Measurements from ENCODE around the gene SAA1. TPM values are rescaled to one million over a fixed set of nuclear protein-coding genes. Genes with fewer than 3 reads are reported as not detected.

SAA1 gene
- total RNA-seq, 1 donor from 2014 or later = 60.4 TPM

- intact Hi-C loops (cut with DNase I) = no loop called here
- Histone ChIP-seq H3K36me3 (peaks cover 0 to 28% of the 10 kb centered on the region in 2 donors), H3K4me3 (no peak overlapping the region), H3K9me3 (no peaks in the 10 kb centered on the region), H3K27me3 (no peaks in the 10 kb centered on the region), H3K4me1 (peaks cover 11% of the 10 kb centered on the region), H3K27ac (peak overlapping the region; percentile 3)
- TF ChIP-seq POLR2A (IDR thresholded peaks at IDR 0.05) (no peak), POLR2AphosphoS5 (IDR thresholded peaks at IDR 0.05; ENCODE audit: insufficient read depth in 1 of 2, low read depth in 1 of 2) (no peak), CTCF (IDR thresholded peaks at IDR 0.05) (no peak)
- no peak for DNase-seq (ENCODE audit: extremely low spot score in 2 of 2)
Measured at GRCh38 chr11:18312663-18313420, 46.8 kb downstream of the SAA1 start.

GRCh38 chr11:18313965-18314763 lies 48.1 kb downstream of the SAA1 start:
- H3K9me3 ChIP-seq = no peaks in the 10 kb centered on the region
- DNase-seq (ENCODE audit: extremely low spot score in 2 of 2) = no peak
- H3K27ac ChIP-seq = no peak overlapping the region
- no peak overlapping the region for H3K4me3 ChIP-seq
- H3K27me3 ChIP-seq = no peaks in the 10 kb centered on the region
- peaks cover 0 to 19% of the 10 kb centered on the region in 2 donors for H3K36me3 ChIP-seq
- TF ChIP-seq POLR2A (IDR thresholded peaks at IDR 0.05) (no peak), CTCF (IDR thresholded peaks at IDR 0.05) (no peak), POLR2AphosphoS5 (IDR thresholded peaks at IDR 0.05; ENCODE audit: insufficient read depth in 1 of 2, low read depth in 1 of 2) (no peak)
- peaks cover 11% of the 10 kb centered on the region for H3K4me1 ChIP-seq
- intact Hi-C loops (cut with DNase I) = no loop called here

DNA sequence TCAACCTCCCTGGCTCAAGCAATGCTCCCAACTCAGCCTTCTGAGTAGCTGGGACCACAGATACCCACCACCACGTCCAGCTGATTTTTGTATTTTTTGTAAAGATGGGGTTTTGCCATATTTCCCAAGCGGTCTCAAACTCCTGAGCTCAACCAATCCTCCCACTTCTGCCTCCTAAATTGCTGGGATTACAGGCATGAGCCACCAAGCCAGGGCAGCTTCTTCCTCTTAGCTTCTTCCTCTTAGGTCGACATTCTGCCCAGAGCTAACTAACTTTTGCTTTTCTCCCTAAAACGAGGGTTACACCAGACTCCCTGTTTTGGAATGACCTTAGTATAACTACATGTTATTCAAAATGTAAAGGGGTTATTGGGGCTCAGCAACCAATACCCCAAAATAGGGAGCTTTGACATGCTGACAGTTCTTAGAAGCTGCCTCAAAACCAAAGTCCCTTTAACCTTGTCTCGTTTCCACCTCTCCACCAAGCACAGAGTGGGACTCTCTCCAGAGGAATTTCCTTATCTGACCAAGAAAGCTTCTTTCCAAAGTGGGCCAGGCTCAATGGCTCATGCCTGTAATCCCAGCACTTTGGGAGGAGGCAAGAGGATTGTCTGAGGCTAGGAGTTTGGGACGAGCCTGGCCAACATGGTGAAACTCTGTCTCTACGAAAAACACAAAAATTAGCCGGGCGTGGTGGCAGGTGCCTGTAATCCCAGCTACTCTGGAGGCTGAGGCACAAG lies 48.9 kb downstream of the SAA1 start:
- Histone ChIP-seq H3K27ac (no peak overlapping the region), H3K27me3 (no peaks in the 10 kb centered on the region), H3K9me3 (no peaks in the 10 kb centered on the region), H3K36me3 (peaks cover 0 to 11% of the 10 kb centered on the region in 2 donors), H3K4me3 (no peak overlapping the region), H3K4me1 (peaks cover 16% of the 10 kb centered on the region)
- TF ChIP-seq POLR2AphosphoS5 (IDR thresholded peaks at IDR 0.05; ENCODE audit: insufficient read depth in 1 of 2, low read depth in 1 of 2) (no peak), CTCF (IDR thresholded peaks at IDR 0.05) (no peak), POLR2A (IDR thresholded peaks at IDR 0.05) (no peak)
- DNase-seq (ENCODE audit: extremely low spot score in 2 of 2) = no peak
- intact Hi-C loops (cut with DNase I) = no loop called here

DNA sequence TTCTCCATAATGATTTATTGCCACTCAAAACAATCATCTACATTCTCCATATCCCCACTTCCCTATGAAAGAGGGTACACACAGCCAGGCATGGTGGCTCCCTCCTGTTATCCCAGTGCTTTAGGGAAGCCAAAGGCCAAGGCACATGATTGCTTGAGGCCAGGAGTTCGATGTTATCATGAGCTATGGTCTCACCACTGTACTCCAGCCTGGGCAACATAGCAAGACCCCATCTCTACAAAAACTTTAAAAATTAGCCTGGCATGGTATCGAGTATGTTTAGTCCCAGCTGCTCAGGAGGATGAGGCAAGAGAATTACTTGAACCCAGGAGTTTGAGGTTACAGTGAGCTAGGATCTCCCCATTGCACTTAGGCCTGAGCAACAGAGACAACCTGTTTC lies 49.8 kb downstream of the SAA1 start:
- TF ChIP-seq POLR2AphosphoS5 (IDR thresholded peaks at IDR 0.05; ENCODE audit: insufficient read depth in 1 of 2, low read depth in 1 of 2) (no peak), CTCF (IDR thresholded peaks at IDR 0.05) (no peak), POLR2A (IDR thresholded peaks at IDR 0.05) (no peak)
- Histone ChIP-seq H3K27ac (no peak overlapping the region), H3K27me3 (no peaks in the 10 kb centered on the region), H3K36me3 (peaks cover 0 to 3% of the 10 kb centered on the region in 2 donors), H3K4me1 (peaks cover 25% of the 10 kb centered on the region), H3K9me3 (no peaks in the 10 kb centered on the region), H3K4me3 (no peak overlapping the region)
- intact Hi-C loops (cut with DNase I) = no loop called here
- DNase-seq (ENCODE audit: extremely low spot score in 2 of 2) = no peak
